Amniotic stem cell (primary cell): ENCODE measurements around the gene FIBP.
A peak's percentile ranks its signal among the peaks of the same experiment; 100 is the strongest.
"Not testable (repeated sequence)": the region's sequence is repeated elsewhere in the genome, so short reads cannot be mapped to it uniquely, and the experiment has no call there.

Experiments
- DNase-seq: peaks from one replicate; lab custom pipeline; 2025; lab: John Stamatoyannopoulos, UW

Gene FIBP

DNA sequence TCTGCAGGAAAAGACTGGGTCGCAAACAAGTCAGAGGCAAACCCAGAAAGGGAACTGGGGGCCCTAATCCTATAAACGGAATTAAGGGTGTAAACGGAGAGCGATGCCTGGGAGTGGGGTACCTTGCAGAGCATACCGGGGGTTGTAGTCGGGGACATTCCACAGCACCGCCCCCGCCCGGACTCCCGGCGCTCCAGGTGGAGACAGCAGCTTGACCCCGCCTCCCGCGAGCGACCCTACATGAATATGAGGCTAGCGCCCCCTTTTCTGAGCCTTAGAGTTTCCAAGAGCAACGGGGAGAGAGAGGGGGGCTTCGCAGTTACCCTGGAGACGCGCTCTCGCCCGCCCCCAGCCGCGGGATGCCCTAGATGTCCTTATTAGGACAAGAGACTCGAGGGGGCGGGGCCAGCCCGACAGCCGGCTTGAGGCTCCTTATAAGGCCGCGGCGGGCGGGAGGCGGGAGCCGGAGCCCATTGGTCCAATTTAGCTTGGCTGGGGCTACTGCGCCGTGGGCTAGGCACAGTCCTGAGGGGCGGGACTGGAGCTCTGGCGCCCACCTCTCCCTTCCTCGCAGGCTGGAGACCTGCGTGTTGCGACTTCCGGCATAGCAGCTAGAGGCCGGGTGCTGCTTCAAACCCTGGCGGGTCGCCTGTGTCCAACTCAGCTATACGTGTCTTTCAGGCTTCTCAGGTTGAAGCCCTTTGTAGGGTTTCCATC lies 29.0 kb downstream of the FIBP start:
- peak; percentile 95 for DNase-seq

- no peak for DNase-seq
Observed at GRCh38 chr11:65858681-65859087, 29.6 kb downstream of the FIBP start.

DNA sequence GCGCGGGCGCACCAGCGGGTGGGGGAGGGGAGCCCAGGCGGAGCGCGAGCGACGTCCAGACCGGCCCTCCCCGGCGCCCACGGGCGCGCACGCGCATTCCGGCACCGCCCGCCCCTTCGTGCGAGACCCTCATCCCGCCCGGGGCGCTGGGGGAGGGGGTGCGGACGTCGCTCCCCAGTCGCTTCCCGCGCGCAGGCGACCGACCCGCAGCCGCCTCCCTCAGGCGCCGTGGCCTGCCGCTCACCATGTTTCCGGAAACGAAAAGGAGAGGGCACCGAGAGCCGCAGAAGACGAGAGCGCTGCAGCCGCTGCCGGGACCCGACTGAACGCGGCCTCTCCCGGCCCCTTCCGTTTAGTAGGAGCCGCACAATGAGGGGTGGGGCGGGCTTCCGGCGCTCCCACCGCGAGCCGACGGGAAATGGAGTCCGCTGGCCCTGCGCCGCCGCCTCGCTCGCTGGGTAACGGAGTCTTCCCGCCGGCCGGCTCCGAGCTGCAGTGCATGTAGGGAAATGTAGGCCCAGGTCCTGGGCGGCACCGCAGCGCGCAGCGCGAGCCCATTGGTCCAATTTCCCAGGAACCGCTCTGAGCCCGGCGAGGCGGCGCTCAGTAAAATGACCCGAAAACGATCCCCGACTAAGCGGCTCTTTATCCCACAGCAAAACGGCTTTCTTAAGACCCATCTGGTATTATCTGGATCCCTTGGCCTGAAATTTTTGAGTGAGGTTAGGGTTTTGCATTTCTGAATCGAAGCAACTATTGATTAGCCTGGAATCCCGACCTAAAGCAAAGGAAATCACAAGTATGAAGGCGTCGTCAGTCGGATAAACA lies 30.2 kb downstream of the FIBP start, which contains the start of gene CFL1:
CFL1 (minus strand) TSS at position 328 of the 828 bp plus-strand sequence; CDS start at position 247, 81 bp downstream.
- DNase-seq, result peak; percentile 95

DNA sequence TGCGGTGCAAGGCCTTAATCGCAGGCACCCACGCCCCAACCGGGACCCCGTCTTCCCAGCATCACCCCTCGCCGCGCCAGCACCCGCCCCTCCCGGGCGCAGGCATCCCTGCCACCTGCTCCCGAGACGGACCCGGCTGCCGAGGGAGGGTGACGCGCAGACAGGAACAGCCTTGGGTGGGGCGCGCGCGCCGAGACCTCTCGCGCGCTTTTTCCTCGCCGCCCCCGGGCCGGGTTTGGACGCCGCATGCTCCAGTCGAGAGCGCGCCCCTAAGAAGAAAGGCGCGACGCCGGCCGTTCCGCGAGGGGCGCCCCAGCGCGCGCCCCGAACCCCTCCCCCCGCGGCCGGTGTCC lies 30.8 kb downstream of the FIBP start:
- DNase-seq, result no peak

GRCh38 chr11:65856689-65857499 lies 31.4 kb downstream of the FIBP start:
- DNase-seq, result no peak

- DNase-seq, result no peak
Observed at GRCh38 chr11:65855927-65856363, 32.3 kb downstream of the FIBP start.

GRCh38 chr11:65854852-65855837 lies 33.1 kb downstream of the FIBP start:
- no peak for DNase-seq

- DNase-seq, result no peak
Observed at GRCh38 chr11:65854161-65854592, 34.1 kb downstream of the FIBP start.

GRCh38 chr11:65853246-65853979 lies 34.9 kb downstream of the FIBP start:
- no peak for DNase-seq

- no peak for DNase-seq
Observed at GRCh38 chr11:65852508-65853245, 35.6 kb downstream of the FIBP start.

GRCh38 chr11:65851811-65852507 lies 36.3 kb downstream of the FIBP start:
- DNase-seq, result no peak

GRCh38 chr11:65851083-65851579 lies 37.1 kb downstream of the FIBP start:
- no peak for DNase-seq

GRCh38 chr11:65850217-65851082 lies 37.8 kb downstream of the FIBP start:
- no peak for DNase-seq

DNA sequence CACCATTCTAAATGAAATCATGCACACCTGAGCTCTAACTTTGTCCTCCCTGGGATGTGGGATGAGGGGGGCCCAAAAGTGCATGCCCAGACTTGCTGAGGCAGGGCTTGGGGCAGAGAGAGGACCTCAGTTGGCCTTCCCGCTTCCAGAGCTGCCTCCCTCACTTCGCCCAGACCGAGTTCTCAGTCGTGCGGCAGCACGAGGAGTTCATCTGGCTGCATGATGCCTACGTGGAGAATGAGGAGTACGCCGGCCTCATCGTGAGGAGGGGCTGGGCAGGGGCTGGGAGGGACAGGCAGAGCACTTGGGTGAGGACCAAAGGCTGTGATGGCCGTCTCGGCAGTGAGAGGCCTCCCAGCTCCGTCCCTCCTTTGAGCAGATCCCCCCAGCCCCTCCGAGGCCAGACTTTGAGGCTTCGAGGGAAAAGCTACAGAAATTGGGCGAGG lies 38.5 kb downstream of the FIBP start:
- DNase-seq, result no peak

GRCh38 chr11:65849366-65849765 lies 38.9 kb downstream of the FIBP start:
- DNase-seq, result no peak

- DNase-seq, result not testable (repeated sequence)
Observed at GRCh38 chr11:65848693-65849092, 39.6 kb downstream of the FIBP start.

- no peak for DNase-seq
Observed at GRCh38 chr11:65847746-65848145, 40.5 kb downstream of the FIBP start.
